Kidney glomerular epithelial cell (primary cell): ENCODE measurements around the gene STXBP6.
"Not testable (repeated sequence)": the region's sequence is repeated elsewhere in the genome, so short reads cannot be mapped to it uniquely, and the experiment has no call there.

Experiments used
- DNase-seq: peaks from one replicate; lab custom pipeline; 2025; lab: John Stamatoyannopoulos, UW

The STXBP6 gene

GRCh38 chr14:24828486-24828885, 221.5 kb downstream of the STXBP6 start:
- no peak for DNase-seq

GRCh38 chr14:24826390-24826789, 223.6 kb downstream of the STXBP6 start:
- DNase-seq: no peak

- no peak for DNase-seq
Observed at GRCh38 chr14:24820616-24821015, 229.3 kb downstream of the STXBP6 start.

- DNase-seq: no peak
Observed at GRCh38 chr14:24818823-24819341, 231.1 kb downstream of the STXBP6 start.

GRCh38 chr14:24818058-24818822, 231.7 kb downstream of the STXBP6 start:
- peak; percentile 94 for DNase-seq

- peak; percentile 33 for DNase-seq
Observed at GRCh38 chr14:24817212-24818057, 232.5 kb downstream of the STXBP6 start.

- DNase-seq: no peak
Observed at GRCh38 chr14:24816929-24817211, 233.1 kb downstream of the STXBP6 start.

GRCh38 chr14:24816011-24816928, 233.7 kb downstream of the STXBP6 start:
- peak; percentile 84 for DNase-seq

- no peak for DNase-seq
Observed at GRCh38 chr14:24815543-24815942, 234.4 kb downstream of the STXBP6 start.

GRCh38 chr14:24814944-24815343, 235.0 kb downstream of the STXBP6 start:
- DNase-seq: no peak

- no peak for DNase-seq
Observed at GRCh38 chr14:24814346-24814745, 235.6 kb downstream of the STXBP6 start.

GRCh38 chr14:24813819-24814259, 236.1 kb downstream of the STXBP6 start:
- DNase-seq: no peak

GRCh38 chr14:24813089-24813815, 236.7 kb downstream of the STXBP6 start:
- no peak for DNase-seq

- DNase-seq: no peak
Observed at GRCh38 chr14:24809135-24809534, 240.8 kb downstream of the STXBP6 start.

GRCh38 chr14:24808412-24808811, 241.5 kb downstream of the STXBP6 start:
- DNase-seq: no peak

GRCh38 chr14:24806061-24806678, 243.8 kb downstream of the STXBP6 start:
- peak; percentile 53 for DNase-seq

- no peak for DNase-seq
Observed at GRCh38 chr14:24804552-24805212, 245.3 kb downstream of the STXBP6 start.

GRCh38 chr14:24803933-24804494, 245.9 kb downstream of the STXBP6 start:
- DNase-seq: no peak

- not testable (repeated sequence) for DNase-seq
Observed at GRCh38 chr14:24803426-24803825, 246.5 kb downstream of the STXBP6 start.

GRCh38 chr14:24802236-24802635, 247.7 kb downstream of the STXBP6 start:
- DNase-seq: no peak
